NCI-H82 treated with DMSO at 0.1 percent for 48 hours (cell line): ENCODE results near the gene SNX15.
A peak's percentile ranks its signal among the peaks of the same experiment; 100 is the strongest.
"Not testable (repeated sequence)": the region's sequence is repeated elsewhere in the genome, so short reads cannot be mapped to it uniquely, and the experiment has no call there.

Experiments
- DNase-seq: peaks from one replicate; lab custom pipeline; 2025; ENCODE audit not compliant: unreplicated experiment; lab: John Stamatoyannopoulos, UW

The SNX15 gene

GRCh38 chr11:65014726-65015227, 12.5 kb upstream of the SNX15 start:
- no peak for DNase-seq

- DNase-seq = no peak
Observed at GRCh38 chr11:65016705-65017104, 10.5 kb upstream of the SNX15 start.

GRCh38 chr11:65017937-65018336, 9.3 kb upstream of the SNX15 start:
- no peak for DNase-seq

- no peak for DNase-seq
Observed at GRCh38 chr11:65019824-65020223, 7.4 kb upstream of the SNX15 start.

- DNase-seq = no peak
Observed at GRCh38 chr11:65021003-65021402, 6.2 kb upstream of the SNX15 start.

- DNase-seq = no peak
Observed at GRCh38 chr11:65021509-65021908, 5.7 kb upstream of the SNX15 start.

GRCh38 chr11:65023502-65023901, 3.7 kb upstream of the SNX15 start:
- DNase-seq = not testable (repeated sequence)

GRCh38 chr11:65026810-65027209, 429 bp upstream of the SNX15 start:
- DNase-seq = no peak

- no peak for DNase-seq
Observed at GRCh38 chr11:65032216-65032615, 5.0 kb downstream of the SNX15 start.

- no peak for DNase-seq
Observed at GRCh38 chr11:65034423-65034822, 7.2 kb downstream of the SNX15 start.

- DNase-seq = no peak
Observed at GRCh38 chr11:65035579-65035978, 8.3 kb downstream of the SNX15 start.

- DNase-seq = no peak
Observed at GRCh38 chr11:65036931-65037330, 9.7 kb downstream of the SNX15 start.

GRCh38 chr11:65040520-65040846, 13.2 kb downstream of the SNX15 start:
- DNase-seq = no peak

- peak; percentile 73 for DNase-seq
Observed at GRCh38 chr11:65040847-65041622, 13.8 kb downstream of the SNX15 start, which contains the start of gene SAC3D1. Gene SAC3D1 (plus strand): TSS chr11:65041210. CDS start chr11:65041293, 83 bp downstream.

- DNase-seq = no peak
Observed at GRCh38 chr11:65042891-65043290, 15.7 kb downstream of the SNX15 start.

GRCh38 chr11:65043881-65044501, 16.8 kb downstream of the SNX15 start:
- no peak for DNase-seq

- DNase-seq = no peak
Observed at GRCh38 chr11:65045061-65045460, 17.8 kb downstream of the SNX15 start.

GRCh38 chr11:65045728-65046127, 18.5 kb downstream of the SNX15 start:
- no peak for DNase-seq

GRCh38 chr11:65047581-65048422, 20.6 kb downstream of the SNX15 start:
- DNase-seq = no peak

GRCh38 chr11:65051398-65051858, 24.2 kb downstream of the SNX15 start:
- no peak for DNase-seq

GRCh38 chr11:65053827-65054508, 26.7 kb downstream of the SNX15 start:
- no peak for DNase-seq
